Panc1 (cell line): Measurements from ENCODE around the gene CCDC80. TPM values are rescaled to one million over a fixed set of nuclear protein-coding genes. Genes with fewer than 3 reads are reported as not detected.

Source experiments
- ATAC-seq: fragments of 200-7000 bp; cut with Tn5 transposase; 2 replicates; pipeline ENCODE4 v1.9.1; 2020; ENCODE audit warnings: mild to moderate bottlenecking, moderate library complexity
- BruUV-seq: library from RNA; stranded (reverse); fragments of 400-500 nt; replicated peaks from 2 replicates; lab custom pipeline; 2021; lab: Mats Ljungman, UMichigan
- CTCF ChIA-PET: fragments of 300-600 bp; sonication (Branson Sonifier 250); formaldehyde crosslinking; loops from one replicate; lab custom pipeline; 2022; ENCODE audit warnings: antibody characterized with exemption; lab: Charles Lee
- POLR2A ChIA-PET: fragments of 300-600 bp; sonication (Branson Sonifier 250); formaldehyde crosslinking; loops from one replicate; lab custom pipeline; 2022; ENCODE audit warnings: antibody characterized with exemption; lab: Charles Lee
- DNase-seq: peaks from one replicate; pipeline ENCODE4 v3.0.0-alpha.2; 2010; ENCODE audit warnings: low read depth, low spot score
- H3K27ac ChIP-seq: 2 replicates; pipeline ENCODE4 v1.5.1; 2011; ENCODE audit warnings: mild to moderate bottlenecking, low read length, inconsistent platforms
- H3K27me3 ChIP-seq: fragments of 200-500 bp; sonication (Bioruptor generic); 2 replicates; pipeline ENCODE4 v1.6.0; 2014; ENCODE audit warnings: low read length, inconsistent platforms; ENCODE audit not compliant: control insufficient read depth, insufficient read depth
- H3K36me3 ChIP-seq: fragments of 200-500 bp; sonication (Bioruptor generic); 2 replicates; pipeline ENCODE4 v1.5.1; 2014; ENCODE audit warnings: inconsistent platforms, mild to moderate bottlenecking, low read length, moderate library complexity; ENCODE audit not compliant: control insufficient read depth, insufficient read depth
- H3K4me1 ChIP-seq: 2 replicates; pipeline ENCODE4 v1.5.1; 2011; ENCODE audit warnings: inconsistent platforms, mild to moderate bottlenecking, low read length, moderate library complexity; ENCODE audit not compliant: control insufficient read depth, insufficient read depth
- H3K4me3 ChIP-seq, 2 experiments: 2 replicates each; pipeline ENCODE4 v1.5.1; 2011 to 2012; ENCODE audit warnings: low read depth in 2 of 2, low read length in 2 of 2, mild to moderate bottlenecking in 2 of 2, inconsistent platforms in 1 of 2, moderate library complexity in 1 of 2
- H3K9me3 ChIP-seq: fragments of 200-500 bp; sonication (Bioruptor generic); 2 replicates; pipeline ENCODE4 v1.5.1; 2014; ENCODE audit warnings: low read depth, mild to moderate bottlenecking, inconsistent platforms, low read length, moderate library complexity; ENCODE audit not compliant: control insufficient read depth, insufficient read depth
- CTCF ChIP-seq: fragments of 450-650 bp; IDR thresholded peaks from 2 replicates; pipeline ENCODE4 v1.5.1; 2017; ENCODE audit warnings: mild to moderate bottlenecking
- POLR2AphosphoS5 ChIP-seq: IDR thresholded peaks from 2 replicates; pipeline ENCODE4 v1.6.1; 2012; ENCODE audit warnings: mild to moderate bottlenecking, low read depth, low read length, moderate library complexity
- REST ChIP-seq, 2 experiments: IDR thresholded peaks; 2 replicates each; pipeline ENCODE4 v1.6.1; 2011 to 2012; ENCODE audit warnings: low read depth in 2 of 2, control low read depth in 1 of 2, low read length in 1 of 2, mild to moderate bottlenecking in 1 of 2, moderate library complexity in 1 of 2; ENCODE audit not compliant: insufficient read depth in 1 of 2
- SIN3A ChIP-seq: IDR thresholded peaks from 2 replicates; pipeline ENCODE4 v1.6.1; 2012; ENCODE audit warnings: low read depth, mild to moderate bottlenecking, low read length, moderate library complexity, borderline replicate concordance; ENCODE audit not compliant: insufficient read depth
- TCF7L2 ChIP-seq: IDR thresholded peaks from 2 replicates; pipeline ENCODE4 v1.6.1; 2011; ENCODE audit warnings: mild to moderate bottlenecking, low read depth, low read length, inconsistent platforms
- in situ Hi-C: cut with HindIII; loops from 2 replicates; pipeline ENCODE4 v1.10.0; 2016; ENCODE audit warnings: low sequenced_read_pairs, low pct_unique_long_range_greater_than_20kb
- intact Hi-C: fragments of 100-400 bp; cut with micrococcal nuclease; formaldehyde crosslinking; loops from one replicate; pipeline ENCODE4 v1.10.0; 2022; ENCODE audit not compliant: unreplicated experiment
- total RNA-seq: library from RNA; stranded (reverse); gene quantifications from one replicate; pipeline ENCODE4 v1.2.1, GENCODE V29; 2021; ENCODE audit not compliant: unreplicated experiment

CCDC80 gene
- total RNA-seq, 1 experiment from 2014 or later: 0.64 TPM

DNA sequence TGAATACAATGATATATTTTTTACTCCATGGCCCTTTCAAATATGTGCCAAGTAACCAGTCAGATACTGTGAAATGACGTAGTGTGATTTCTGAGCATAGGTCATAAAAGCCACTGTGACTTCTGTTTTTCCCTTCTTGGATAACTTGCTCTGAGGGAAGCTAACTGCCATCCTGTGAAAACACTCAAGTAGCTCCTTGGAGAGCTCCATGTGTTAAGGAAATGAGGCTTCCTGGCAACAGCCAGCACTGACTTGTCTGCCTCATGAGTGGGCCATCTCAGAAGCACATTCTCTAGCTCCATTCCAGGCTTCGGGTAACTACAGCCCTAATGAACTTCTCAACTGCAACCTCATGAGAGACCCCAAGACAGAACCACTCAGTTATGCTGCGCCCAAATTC lies 9.5 kb upstream of the CCDC80 start:
- no peak for TF ChIP-seq SIN3A
- no peak for TF ChIP-seq REST (IDR thresholded peaks at IDR 0.05; ENCODE audit: insufficient read depth in 1 of 2, low read depth in 2 of 2, low read length in 1 of 2)
- TF ChIP-seq POLR2AphosphoS5: no peak
- TF ChIP-seq TCF7L2: no peak
- TF ChIP-seq CTCF: no peak
- no peaks in the 10 kb centered on the region for H3K27me3 ChIP-seq
- no TSS peak for BruUV-seq
- ChIA-PET CTCF (no interaction called here), POLR2A (no interaction called here)
- H3K36me3 ChIP-seq: no peaks in the 10 kb centered on the region
- no peak overlapping the region for H3K27ac ChIP-seq
- in situ Hi-C loops: no loop called here
- DNase-seq (no peak), ATAC-seq (no peak)
- H3K9me3 ChIP-seq: no peaks in the 10 kb centered on the region
- intact Hi-C loops: no loop called here
- H3K4me3 ChIP-seq: no peak overlapping the region
- H3K4me1 ChIP-seq: no peaks in the 10 kb centered on the region

GRCh38 chr3:112649478-112649735 lies 8.5 kb upstream of the CCDC80 start:
- no peak overlapping the region for H3K27ac ChIP-seq
- no TSS peak for BruUV-seq
- POLR2A ChIA-PET: no interaction called here
- H3K4me1 ChIP-seq: no peaks in the 10 kb centered on the region
- no peak overlapping the region for H3K4me3 ChIP-seq
- no peak for DNase-seq
- H3K9me3 ChIP-seq: no peaks in the 10 kb centered on the region
- no peak for TF ChIP-seq SIN3A
- TF ChIP-seq CTCF: no peak
- TF ChIP-seq TCF7L2: no peak
- TF ChIP-seq REST (IDR thresholded peaks at IDR 0.05; ENCODE audit: insufficient read depth in 1 of 2, low read depth in 2 of 2, low read length in 1 of 2): no peak
- TF ChIP-seq POLR2AphosphoS5: no peak
- no peak for ATAC-seq
- CTCF ChIA-PET: no interaction called here
- intact Hi-C loops (no loop called here), in situ Hi-C loops (loop anchor here (25.0 kb wide), 1 partner anchor 338 kb away; the partner anchor contains the start of genes CD200R1 and GTPBP8)
- no peaks in the 10 kb centered on the region for H3K27me3 ChIP-seq
- H3K36me3 ChIP-seq: no peaks in the 10 kb centered on the region
